IPS-NIHi7 (cell line): ENCODE data around the gene KIF16B.

ENCODE experiments used
- DNase-seq: peaks from one replicate; pipeline ENCODE4 v3.0.0; 2012; ENCODE audit warnings: mixed read lengths; ENCODE audit errors: extremely low spot score

KIF16B gene

GRCh38 chr20:16432466-16433292 lies 140.6 kb downstream of the KIF16B start:
- DNase-seq, result no peak

GRCh38 chr20:16428112-16428511 lies 145.1 kb downstream of the KIF16B start:
- no peak for DNase-seq

- no peak for DNase-seq
Measured at GRCh38 chr20:16427571-16427970, 145.7 kb downstream of the KIF16B start.

GRCh38 chr20:16424780-16425179 lies 148.5 kb downstream of the KIF16B start:
- DNase-seq, result no peak

GRCh38 chr20:16423311-16424212 lies 149.7 kb downstream of the KIF16B start:
- DNase-seq, result no peak

- DNase-seq, result no peak
Measured at GRCh38 chr20:16419138-16419715, 154.0 kb downstream of the KIF16B start.

GRCh38 chr20:16418616-16419015 lies 154.6 kb downstream of the KIF16B start:
- DNase-seq, result no peak

GRCh38 chr20:16417001-16417400 lies 156.2 kb downstream of the KIF16B start:
- no peak for DNase-seq

GRCh38 chr20:16415071-16416053 lies 157.9 kb downstream of the KIF16B start:
- no peak for DNase-seq

GRCh38 chr20:16412906-16413305 lies 160.3 kb downstream of the KIF16B start:
- DNase-seq, result no peak

- no peak for DNase-seq
Measured at GRCh38 chr20:16411361-16411760, 161.9 kb downstream of the KIF16B start.

- DNase-seq, result no peak
Measured at GRCh38 chr20:16410626-16411025, 162.6 kb downstream of the KIF16B start.

- no peak for DNase-seq
Measured at GRCh38 chr20:16408981-16409380, 164.3 kb downstream of the KIF16B start.

GRCh38 chr20:16407251-16408067 lies 165.8 kb downstream of the KIF16B start:
- no peak for DNase-seq

GRCh38 chr20:16405254-16405653 lies 168.0 kb downstream of the KIF16B start:
- no peak for DNase-seq

- DNase-seq, result no peak
Measured at GRCh38 chr20:16404640-16405039, 168.6 kb downstream of the KIF16B start.

GRCh38 chr20:16404171-16404570 lies 169.1 kb downstream of the KIF16B start:
- no peak for DNase-seq

- DNase-seq, result no peak
Measured at GRCh38 chr20:16400234-16400633, 173.0 kb downstream of the KIF16B start.

GRCh38 chr20:16399801-16400200 lies 173.4 kb downstream of the KIF16B start:
- no peak for DNase-seq

- DNase-seq, result no peak
Measured at GRCh38 chr20:16397086-16397485, 176.2 kb downstream of the KIF16B start.
